RKO (cell line): Measurements from ENCODE around the gene MICOS13.
"Not testable (repeated sequence)": the region's sequence is repeated elsewhere in the genome, so short reads cannot be mapped to it uniquely, and the experiment has no call there.

Experiments
- DNase-seq: peaks from one replicate; pipeline ENCODE4 v3.0.0-alpha.2; 2016; ENCODE audit warnings: low spot score

MICOS13 gene

GRCh38 chr19:5680437-5681368, at the start of gene MICOS13, which contains the start of gene HSD11B1L:
TSS of gene MICOS13 (minus strand) at chr19:5680516. CDS start at chr19:5680486, 30 bp downstream.
TSS of gene HSD11B1L (plus strand) at chr19:5681027. CDS start at chr19:5684833, 3,806 bp downstream.
- peak; percentile 98 for DNase-seq

- DNase-seq, result no peak
These were observed 47.2 kb upstream of the MICOS13 start for GRCh38 chr19:5727453-5728050.

- peak; percentile 97 for DNase-seq
These were observed 39.9 kb upstream of the MICOS13 start, which contains the start of the genes CATSPERD and LONP1 for GRCh38 chr19:5719961-5720790. TSS of gene CATSPERD (plus strand) at chr19:5720637. CDS start at chr19:5720738, 101 bp downstream. TSS of gene LONP1 (minus strand) at chr19:5720146. CDS start at chr19:5720132, 14 bp downstream.

GRCh38 chr19:5719274-5719960, 39.1 kb upstream of the MICOS13 start:
- no peak for DNase-seq

- DNase-seq, result peak; percentile 94
These were observed 38.4 kb upstream of the MICOS13 start for GRCh38 chr19:5718579-5719273.

- peak; percentile 80 for DNase-seq
These were observed 37.8 kb upstream of the MICOS13 start for GRCh38 chr19:5718037-5718578.

GRCh38 chr19:5717215-5717935, 37.1 kb upstream of the MICOS13 start:
- DNase-seq, result no peak

GRCh38 chr19:5714816-5715215, 34.5 kb upstream of the MICOS13 start:
- DNase-seq, result no peak

GRCh38 chr19:5713228-5713627, 32.9 kb upstream of the MICOS13 start:
- DNase-seq, result no peak

GRCh38 chr19:5711713-5712161, 31.4 kb upstream of the MICOS13 start:
- DNase-seq, result no peak

GRCh38 chr19:5711025-5711424, 30.7 kb upstream of the MICOS13 start:
- DNase-seq, result no peak

- no peak for DNase-seq
These were observed 27.6 kb upstream of the MICOS13 start for GRCh38 chr19:5707576-5708575.

GRCh38 chr19:5706876-5707573, 26.7 kb upstream of the MICOS13 start:
- no peak for DNase-seq

GRCh38 chr19:5705552-5705951, 25.2 kb upstream of the MICOS13 start:
- no peak for DNase-seq

GRCh38 chr19:5703819-5704818, 23.8 kb upstream of the MICOS13 start:
- no peak for DNase-seq

GRCh38 chr19:5702053-5702410, 21.7 kb upstream of the MICOS13 start:
- DNase-seq, result not testable (repeated sequence)
